ENCODE measurements around the gene FSTL3.

DNA sequence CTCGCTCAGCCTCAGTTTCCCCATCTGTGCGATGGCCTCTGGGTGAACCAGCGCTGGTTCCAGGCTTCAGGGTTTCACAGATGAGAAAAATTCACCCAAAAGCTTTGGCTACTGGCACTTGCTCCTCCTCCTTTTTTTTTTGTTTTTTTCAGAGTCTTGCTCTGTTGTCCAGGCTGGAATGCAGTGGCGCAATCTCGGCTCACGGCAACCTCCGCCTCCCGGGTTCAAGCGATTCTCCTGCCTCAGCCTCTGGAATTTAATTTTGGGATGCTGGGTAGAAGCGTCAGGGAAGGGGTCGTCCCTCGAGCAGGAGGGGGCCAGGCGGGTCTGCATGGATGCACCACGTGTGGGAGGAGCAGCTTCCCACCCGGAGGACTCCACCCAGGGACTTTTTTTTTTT, 12.0 kb downstream of the FSTL3 start:
- TF ChIP-seq, protein P1, sequence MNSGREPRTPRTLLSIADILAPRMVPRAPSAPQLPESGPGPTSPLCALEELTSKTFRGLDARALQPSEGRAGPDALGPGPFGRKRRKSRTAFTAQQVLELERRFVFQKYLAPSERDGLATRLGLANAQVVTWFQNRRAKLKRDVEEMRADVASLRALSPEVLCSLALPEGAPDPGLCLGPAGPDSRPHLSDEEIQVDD (CRISPR knock-in tag; IDR thresholded peaks at IDR 0.05; ENCODE audit: borderline replicate concordance) = no peak
- TF ChIP-seq, protein P2, sequence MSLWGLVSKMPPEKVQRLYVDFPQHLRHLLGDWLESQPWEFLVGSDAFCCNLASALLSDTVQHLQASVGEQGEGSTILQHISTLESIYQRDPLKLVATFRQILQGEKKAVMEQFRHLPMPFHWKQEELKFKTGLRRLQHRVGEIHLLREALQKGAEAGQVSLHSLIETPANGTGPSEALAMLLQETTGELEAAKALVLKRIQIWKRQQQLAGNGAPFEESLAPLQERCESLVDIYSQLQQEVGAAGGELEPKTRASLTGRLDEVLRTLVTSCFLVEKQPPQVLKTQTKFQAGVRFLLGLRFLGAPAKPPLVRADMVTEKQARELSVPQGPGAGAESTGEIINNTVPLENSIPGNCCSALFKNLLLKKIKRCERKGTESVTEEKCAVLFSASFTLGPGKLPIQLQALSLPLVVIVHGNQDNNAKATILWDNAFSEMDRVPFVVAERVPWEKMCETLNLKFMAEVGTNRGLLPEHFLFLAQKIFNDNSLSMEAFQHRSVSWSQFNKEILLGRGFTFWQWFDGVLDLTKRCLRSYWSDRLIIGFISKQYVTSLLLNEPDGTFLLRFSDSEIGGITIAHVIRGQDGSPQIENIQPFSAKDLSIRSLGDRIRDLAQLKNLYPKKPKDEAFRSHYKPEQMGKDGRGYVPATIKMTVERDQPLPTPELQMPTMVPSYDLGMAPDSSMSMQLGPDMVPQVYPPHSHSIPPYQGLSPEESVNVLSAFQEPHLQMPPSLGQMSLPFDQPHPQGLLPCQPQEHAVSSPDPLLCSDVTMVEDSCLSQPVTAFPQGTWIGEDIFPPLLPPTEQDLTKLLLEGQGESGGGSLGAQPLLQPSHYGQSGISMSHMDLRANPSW (CRISPR knock-in tag; IDR thresholded peaks at IDR 0.05; ENCODE audit: borderline replicate concordance) = no peak
- no peak for TF ChIP-seq BRCA1 (CRISPR knock-in tag; IDR thresholded peaks at IDR 0.05)
- no peak for TF ChIP-seq POLR2A (IDR thresholded peaks at IDR 0.05; ENCODE audit: insufficient read depth in 1 of 2, low read depth in 2 of 2, low read length in 2 of 2)
- no peak for TF ChIP-seq PRPF4 (IDR thresholded peaks at IDR 0.05; ENCODE audit: low read depth, low read length, poor library complexity, severe bottlenecking)
- TF ChIP-seq, protein P3, sequence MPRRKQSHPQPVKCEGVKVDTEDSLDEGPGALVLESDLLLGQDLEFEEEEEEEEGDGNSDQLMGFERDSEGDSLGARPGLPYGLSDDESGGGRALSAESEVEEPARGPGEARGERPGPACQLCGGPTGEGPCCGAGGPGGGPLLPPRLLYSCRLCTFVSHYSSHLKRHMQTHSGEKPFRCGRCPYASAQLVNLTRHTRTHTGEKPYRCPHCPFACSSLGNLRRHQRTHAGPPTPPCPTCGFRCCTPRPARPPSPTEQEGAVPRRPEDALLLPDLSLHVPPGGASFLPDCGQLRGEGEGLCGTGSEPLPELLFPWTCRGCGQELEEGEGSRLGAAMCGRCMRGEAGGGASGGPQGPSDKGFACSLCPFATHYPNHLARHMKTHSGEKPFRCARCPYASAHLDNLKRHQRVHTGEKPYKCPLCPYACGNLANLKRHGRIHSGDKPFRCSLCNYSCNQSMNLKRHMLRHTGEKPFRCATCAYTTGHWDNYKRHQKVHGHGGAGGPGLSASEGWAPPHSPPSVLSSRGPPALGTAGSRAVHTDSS (CRISPR knock-in tag; conservative IDR thresholded peaks at IDR 0.05) = no peak
- TF ChIP-seq, protein P4, sequence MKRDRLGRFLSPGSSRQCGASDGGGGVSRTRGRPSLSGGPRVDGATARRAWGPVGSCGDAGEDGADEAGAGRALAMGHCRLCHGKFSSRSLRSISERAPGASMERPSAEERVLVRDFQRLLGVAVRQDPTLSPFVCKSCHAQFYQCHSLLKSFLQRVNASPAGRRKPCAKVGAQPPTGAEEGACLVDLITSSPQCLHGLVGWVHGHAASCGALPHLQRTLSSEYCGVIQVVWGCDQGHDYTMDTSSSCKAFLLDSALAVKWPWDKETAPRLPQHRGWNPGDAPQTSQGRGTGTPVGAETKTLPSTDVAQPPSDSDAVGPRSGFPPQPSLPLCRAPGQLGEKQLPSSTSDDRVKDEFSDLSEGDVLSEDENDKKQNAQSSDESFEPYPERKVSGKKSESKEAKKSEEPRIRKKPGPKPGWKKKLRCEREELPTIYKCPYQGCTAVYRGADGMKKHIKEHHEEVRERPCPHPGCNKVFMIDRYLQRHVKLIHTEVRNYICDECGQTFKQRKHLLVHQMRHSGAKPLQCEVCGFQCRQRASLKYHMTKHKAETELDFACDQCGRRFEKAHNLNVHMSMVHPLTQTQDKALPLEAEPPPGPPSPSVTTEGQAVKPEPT (CRISPR knock-in tag; IDR thresholded peaks at IDR 0.05; ENCODE audit: low read depth) = no peak
- no peak for TF ChIP-seq KDM2A (CRISPR knock-in tag; IDR thresholded peaks at IDR 0.05; ENCODE audit: borderline replicate concordance, low read depth)
- no peak for TF ChIP-seq CCDC6 (CRISPR knock-in tag; IDR thresholded peaks at IDR 0.05)
- TF ChIP-seq MAZ (IDR thresholded peaks at IDR 0.05; ENCODE audit: borderline replicate concordance, low read depth, low read length) = no peak
- TF ChIP-seq MAZ (CRISPR knock-in tag; IDR thresholded peaks at IDR 0.05; ENCODE audit: low read depth) = no peak
- TF ChIP-seq MAF1 (CRISPR knock-in tag; IDR thresholded peaks at IDR 0.05; ENCODE audit: borderline replicate concordance) = no peak
- no peak for TF ChIP-seq TCF12 (IDR thresholded peaks at IDR 0.05)
- no peak for TF ChIP-seq TCF12 (CRISPR knock-in tag; IDR thresholded peaks at IDR 0.05)
- TF ChIP-seq, protein P5, sequence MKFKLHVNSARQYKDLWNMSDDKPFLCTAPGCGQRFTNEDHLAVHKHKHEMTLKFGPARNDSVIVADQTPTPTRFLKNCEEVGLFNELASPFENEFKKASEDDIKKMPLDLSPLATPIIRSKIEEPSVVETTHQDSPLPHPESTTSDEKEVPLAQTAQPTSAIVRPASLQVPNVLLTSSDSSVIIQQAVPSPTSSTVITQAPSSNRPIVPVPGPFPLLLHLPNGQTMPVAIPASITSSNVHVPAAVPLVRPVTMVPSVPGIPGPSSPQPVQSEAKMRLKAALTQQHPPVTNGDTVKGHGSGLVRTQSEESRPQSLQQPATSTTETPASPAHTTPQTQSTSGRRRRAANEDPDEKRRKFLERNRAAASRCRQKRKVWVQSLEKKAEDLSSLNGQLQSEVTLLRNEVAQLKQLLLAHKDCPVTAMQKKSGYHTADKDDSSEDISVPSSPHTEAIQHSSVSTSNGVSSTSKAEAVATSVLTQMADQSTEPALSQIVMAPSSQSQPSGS (CRISPR knock-in tag; IDR thresholded peaks at IDR 0.05) = no peak
- TF ChIP-seq, protein P6, sequence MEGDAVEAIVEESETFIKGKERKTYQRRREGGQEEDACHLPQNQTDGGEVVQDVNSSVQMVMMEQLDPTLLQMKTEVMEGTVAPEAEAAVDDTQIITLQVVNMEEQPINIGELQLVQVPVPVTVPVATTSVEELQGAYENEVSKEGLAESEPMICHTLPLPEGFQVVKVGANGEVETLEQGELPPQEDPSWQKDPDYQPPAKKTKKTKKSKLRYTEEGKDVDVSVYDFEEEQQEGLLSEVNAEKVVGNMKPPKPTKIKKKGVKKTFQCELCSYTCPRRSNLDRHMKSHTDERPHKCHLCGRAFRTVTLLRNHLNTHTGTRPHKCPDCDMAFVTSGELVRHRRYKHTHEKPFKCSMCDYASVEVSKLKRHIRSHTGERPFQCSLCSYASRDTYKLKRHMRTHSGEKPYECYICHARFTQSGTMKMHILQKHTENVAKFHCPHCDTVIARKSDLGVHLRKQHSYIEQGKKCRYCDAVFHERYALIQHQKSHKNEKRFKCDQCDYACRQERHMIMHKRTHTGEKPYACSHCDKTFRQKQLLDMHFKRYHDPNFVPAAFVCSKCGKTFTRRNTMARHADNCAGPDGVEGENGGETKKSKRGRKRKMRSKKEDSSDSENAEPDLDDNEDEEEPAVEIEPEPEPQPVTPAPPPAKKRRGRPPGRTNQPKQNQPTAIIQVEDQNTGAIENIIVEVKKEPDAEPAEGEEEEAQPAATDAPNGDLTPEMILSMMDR (CRISPR knock-in tag; IDR thresholded peaks at IDR 0.05) = no peak

Measured in HepG2 (cell line).